ENCODE results near the gene DOK7.

Gene DOK7

DNA sequence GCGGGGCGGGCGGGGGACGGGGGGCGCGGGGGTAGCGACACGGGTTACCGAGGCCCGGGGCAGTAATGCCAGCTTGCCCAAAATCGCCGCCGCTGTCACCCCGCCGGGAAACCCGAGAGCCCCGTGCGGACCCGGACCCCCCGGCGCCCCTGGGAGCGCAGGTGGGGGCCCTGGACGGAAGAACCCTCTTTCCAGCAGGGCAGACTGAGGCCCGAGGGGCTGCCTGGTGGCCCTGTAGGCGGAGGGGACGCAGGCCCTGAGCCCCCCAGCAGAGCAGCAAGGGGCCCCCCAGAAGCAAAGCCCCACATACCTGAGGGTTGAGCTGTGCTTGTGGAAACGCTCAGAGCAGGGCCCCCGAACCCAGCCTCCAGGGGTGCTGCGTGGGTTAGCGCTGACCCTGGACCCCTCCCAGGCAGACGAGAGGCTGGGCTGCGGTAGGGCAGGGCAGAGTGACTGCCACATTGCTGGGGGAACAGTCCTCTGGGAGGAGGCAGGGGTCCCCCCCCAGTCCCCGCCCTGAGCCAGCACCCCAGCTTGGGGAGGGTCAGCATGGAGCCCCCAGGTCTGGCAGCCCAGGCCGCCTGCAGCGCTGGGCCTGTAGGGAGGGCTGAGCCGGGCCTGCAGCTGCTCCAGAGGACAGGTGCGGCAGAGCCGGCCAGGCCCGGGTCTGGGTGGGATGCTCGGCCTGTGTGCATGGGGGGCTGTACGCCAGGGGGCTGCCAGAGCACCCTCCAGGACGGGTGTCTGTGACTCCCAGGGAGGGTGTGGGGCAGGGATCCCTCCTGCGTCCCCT is 646 bp downstream of the DOK7 start:
- no peak for TF ChIP-seq CTCF (IDR thresholded peaks at IDR 0.05; ENCODE audit: low read length, missing control alignments)
- H3K4me3 ChIP-seq (replicated peaks; ENCODE audit: low read depth, low read length): no peak overlapping the region

GRCh38 chr4:3464349-3464905 is 1.3 kb downstream of the DOK7 start:
- no peak for TF ChIP-seq CTCF (IDR thresholded peaks at IDR 0.05; ENCODE audit: low read length, missing control alignments)
- DNase-seq (ENCODE audit: low read depth): no peak
- no peak overlapping the region for H3K4me3 ChIP-seq (replicated peaks; ENCODE audit: low read depth, low read length)

More for the DNA sequence above, 646 bp downstream of the DOK7 start:
- no peak for DNase-seq (ENCODE audit: low read depth)

- no peak for TF ChIP-seq CTCF (IDR thresholded peaks at IDR 0.05; ENCODE audit: low read length, missing control alignments)
- DNase-seq (ENCODE audit: low read depth): no peak
- no peak overlapping the region for H3K4me3 ChIP-seq (replicated peaks; ENCODE audit: low read depth, low read length)
Measured at GRCh38 chr4:3464911-3465697, 2.0 kb downstream of the DOK7 start.

DNA sequence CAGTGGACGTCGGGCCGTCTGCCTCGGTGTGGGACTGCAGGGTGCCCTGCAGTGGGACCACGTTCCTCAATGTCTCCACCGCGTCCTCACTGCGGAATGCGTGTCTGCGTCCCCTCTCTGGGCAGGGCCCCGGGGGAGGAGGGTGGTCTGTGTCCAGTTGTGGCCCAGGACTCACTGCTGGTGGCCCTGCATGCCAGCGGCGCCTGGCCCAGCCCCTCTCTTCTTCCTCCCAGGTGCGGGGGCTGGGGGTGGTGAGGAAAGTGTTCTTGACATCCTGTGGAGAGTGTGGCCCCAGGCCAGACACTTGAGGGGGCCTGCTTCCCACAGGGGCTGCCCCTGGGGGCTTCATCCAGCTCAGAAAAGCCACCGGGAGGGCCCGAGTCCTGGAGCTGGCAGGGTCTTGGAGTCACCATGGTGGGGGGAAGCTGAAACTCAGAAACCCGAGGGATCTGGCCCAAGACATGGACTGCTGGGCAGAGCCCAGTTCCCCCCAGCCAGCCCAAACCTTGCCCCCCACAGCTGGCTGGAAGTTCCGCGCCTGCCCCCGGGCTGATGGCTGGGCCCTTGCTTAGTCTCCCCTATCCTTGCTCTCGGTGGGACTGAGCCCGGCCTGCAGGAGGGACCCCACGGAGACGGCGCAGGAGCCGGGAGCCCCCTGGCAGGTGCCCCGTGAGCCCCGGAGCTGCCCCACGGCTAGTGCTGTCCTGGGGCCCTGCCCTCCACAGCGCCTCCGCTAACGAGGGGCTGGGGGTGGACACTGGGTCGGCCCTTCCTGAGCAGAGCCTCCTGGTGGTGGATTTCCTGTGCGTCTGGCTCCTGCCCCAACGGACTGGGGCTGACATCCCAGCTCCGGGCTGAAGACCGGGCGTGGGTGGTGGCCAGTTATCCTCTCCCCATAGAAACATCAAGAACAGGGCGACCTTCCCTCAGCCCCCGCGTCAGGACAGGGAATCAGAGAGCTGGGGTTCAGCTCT is 2.9 kb downstream of the DOK7 start:
- TF ChIP-seq CTCF (IDR thresholded peaks at IDR 0.05; ENCODE audit: low read length, missing control alignments): peak; percentile 9
- H3K4me3 ChIP-seq (replicated peaks; ENCODE audit: low read depth, low read length): no peak overlapping the region
- no peak for DNase-seq (ENCODE audit: low read depth)

DNA sequence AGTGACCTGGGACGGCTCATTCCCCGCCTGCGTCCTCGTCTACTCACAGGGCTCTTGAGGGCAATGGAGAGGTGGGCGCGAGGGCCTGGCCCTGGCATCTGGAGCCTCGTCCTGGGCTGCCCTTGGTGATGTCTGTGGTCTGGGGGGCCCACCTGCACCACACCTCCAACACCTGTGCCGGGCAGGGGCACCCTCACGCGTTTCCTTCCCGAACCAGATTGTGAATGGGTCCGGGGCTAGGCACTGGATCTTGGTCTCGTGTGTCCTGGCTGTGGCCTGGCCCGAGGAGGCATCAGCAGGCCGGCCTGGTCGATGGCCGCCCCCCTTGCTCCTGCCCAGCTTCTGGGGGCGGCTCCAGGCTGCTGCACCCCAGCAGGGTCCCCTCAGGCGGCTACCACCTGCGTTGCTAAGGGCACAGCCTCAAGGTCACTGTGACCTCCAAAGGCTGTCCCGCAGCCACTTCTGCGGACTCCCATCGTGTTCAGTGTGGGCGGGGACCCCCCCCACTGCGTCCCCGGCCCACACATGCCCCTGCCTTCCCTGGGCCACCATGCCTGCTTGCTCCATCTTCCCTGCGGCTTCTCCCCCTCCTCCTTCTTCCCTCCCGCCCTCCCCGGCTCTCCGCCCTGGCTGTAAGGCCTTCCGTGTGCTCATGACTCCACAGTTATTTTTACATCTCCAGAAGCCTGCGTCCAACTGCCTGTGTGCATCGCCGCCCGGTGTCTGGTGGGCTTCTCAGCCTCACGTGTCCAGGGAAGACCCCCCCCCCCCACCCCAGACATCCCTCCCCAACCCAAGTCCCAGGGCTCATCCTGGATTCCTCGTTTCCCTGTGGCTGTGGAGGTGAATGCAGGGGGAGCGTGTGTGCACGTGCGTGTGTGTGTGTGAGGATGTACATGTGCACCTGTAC is 3.8 kb downstream of the DOK7 start:
- no peak for TF ChIP-seq CTCF (IDR thresholded peaks at IDR 0.05; ENCODE audit: low read length, missing control alignments)
- H3K4me3 ChIP-seq (replicated peaks; ENCODE audit: low read depth, low read length): no peak overlapping the region
- DNase-seq (ENCODE audit: low read depth): no peak
